Epithelial cell of esophagus (primary cell): ENCODE data around the gene RERE.
A peak's percentile ranks its signal among the peaks of the same experiment; 100 is the strongest.
"Not testable (repeated sequence)": the region's sequence is repeated elsewhere in the genome, so short reads cannot be mapped to it uniquely, and the experiment has no call there.

Experiments used
- DNase-seq: peaks from one replicate; pipeline ENCODE4 v3.0.0; 2010; ENCODE audit warnings: low read depth
- H3K4me3 ChIP-seq: 2 replicates; pipeline ENCODE4 v1.5.1; 2011; ENCODE audit warnings: mild to moderate bottlenecking, low read length, control low read depth
- TF ChIP-seq, protein P1 (sequence below): IDR thresholded peaks from 2 replicates; pipeline ENCODE4 v1.5.1; 2011; ENCODE audit warnings: low read depth, mild to moderate bottlenecking, low read length, control low read depth, inconsistent platforms; ENCODE audit not compliant: insufficient read depth; ENCODE audit errors: missing control alignments

RERE gene

DNA sequence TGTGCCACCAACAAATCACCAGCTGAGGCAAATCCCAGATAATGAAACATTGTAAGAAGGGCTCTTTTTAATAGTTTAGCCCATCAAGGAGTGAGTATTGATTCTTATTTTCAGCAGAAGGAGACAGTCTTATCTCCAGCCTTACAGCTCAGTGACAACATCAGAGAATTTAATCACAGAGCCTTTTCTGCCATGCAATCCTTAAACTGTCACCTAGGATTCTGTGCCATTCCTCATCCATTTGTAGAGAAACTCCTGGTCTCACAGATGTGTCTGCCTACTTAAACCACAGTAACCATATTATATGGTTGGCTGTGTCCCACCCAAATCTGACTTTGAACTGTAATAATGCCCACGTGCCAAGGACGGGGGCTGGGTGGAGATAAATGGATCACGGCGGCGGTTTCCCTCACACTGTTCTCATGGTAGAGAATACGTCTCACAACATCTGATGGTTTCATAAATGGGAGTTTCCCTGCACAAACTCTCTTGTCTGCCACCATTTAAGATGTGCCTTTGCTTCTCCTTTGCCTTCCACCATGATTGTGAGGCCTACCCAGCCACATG is 217.7 kb downstream of the RERE start:
- TF ChIP-seq, protein P1, sequence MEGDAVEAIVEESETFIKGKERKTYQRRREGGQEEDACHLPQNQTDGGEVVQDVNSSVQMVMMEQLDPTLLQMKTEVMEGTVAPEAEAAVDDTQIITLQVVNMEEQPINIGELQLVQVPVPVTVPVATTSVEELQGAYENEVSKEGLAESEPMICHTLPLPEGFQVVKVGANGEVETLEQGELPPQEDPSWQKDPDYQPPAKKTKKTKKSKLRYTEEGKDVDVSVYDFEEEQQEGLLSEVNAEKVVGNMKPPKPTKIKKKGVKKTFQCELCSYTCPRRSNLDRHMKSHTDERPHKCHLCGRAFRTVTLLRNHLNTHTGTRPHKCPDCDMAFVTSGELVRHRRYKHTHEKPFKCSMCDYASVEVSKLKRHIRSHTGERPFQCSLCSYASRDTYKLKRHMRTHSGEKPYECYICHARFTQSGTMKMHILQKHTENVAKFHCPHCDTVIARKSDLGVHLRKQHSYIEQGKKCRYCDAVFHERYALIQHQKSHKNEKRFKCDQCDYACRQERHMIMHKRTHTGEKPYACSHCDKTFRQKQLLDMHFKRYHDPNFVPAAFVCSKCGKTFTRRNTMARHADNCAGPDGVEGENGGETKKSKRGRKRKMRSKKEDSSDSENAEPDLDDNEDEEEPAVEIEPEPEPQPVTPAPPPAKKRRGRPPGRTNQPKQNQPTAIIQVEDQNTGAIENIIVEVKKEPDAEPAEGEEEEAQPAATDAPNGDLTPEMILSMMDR, result no peak
- no peak overlapping the region for H3K4me3 ChIP-seq
- DNase-seq, result no peak

DNA sequence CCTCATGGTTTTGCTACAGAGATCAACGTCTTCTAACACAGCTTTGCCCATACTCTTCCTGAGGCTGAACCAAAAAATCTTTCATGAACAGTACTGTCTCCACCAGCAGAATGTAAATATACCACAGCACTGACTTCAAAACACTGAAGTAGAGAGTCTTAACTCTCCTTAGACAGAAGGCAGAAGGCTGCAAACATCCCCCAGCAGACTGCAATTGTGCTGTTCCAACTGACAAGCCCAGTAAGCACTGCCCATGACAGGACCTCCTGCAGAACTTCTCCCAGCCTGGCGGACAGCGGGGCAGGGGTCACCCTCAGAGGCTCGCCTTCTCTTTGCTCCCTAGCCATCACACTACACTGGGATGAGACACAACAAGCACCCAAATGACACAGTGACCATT is 218.7 kb downstream of the RERE start:
- TF ChIP-seq, protein P1, result no peak
- no peak for DNase-seq
- no peak overlapping the region for H3K4me3 ChIP-seq

DNA sequence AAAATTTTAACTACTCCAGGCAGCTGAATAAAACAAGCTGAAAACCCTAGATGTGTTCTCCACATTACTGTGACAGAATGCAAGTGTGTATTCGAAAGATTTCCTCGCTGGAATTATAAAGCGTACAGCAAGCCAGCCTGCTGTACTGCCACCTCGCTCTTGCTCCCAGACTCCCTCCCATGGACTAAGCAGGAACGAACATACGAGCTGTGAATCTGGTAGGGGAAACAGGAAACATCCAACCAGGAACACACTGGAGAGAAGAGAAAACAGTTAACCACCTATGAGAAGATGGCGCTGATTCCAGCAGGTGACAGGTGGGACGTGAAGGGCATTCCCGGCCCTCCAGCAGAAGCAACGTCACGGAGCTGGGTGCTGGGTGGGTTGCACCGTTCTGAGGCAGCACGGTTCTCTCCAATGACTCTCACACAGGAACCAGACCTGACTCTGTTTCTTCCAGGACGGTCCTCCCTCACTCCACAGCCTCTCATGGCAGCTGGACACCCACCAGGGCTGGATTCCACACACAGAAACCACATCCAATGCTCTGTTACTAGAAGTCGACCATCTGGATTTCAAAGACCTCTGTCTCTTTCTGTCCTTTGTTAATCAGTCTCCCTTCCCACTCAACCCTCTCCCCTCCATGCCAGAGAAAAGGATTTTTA is 219.2 kb downstream of the RERE start:
- TF ChIP-seq, protein P1, result peak; percentile 61
- peak; percentile 38 for DNase-seq
- no peak overlapping the region for H3K4me3 ChIP-seq

DNA sequence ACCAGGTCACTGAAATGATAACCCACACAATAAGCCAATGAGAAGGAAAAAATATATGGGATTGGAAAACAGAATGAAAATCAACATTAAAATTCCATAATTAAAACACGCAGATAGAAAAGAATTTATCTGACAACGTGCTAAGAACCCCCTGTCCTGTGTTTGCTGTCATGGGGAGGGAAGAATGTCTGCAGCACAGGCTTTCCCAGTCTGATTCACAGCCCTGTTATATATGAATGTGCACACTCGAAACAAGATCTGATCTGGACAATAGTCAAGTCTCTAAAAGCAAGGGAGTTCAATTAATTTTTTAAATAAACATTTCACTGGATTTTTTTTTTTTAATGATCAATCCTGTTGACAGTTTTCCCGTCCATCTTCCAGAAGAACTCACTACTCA is 220.0 kb downstream of the RERE start:
- no peak for DNase-seq

DNA sequence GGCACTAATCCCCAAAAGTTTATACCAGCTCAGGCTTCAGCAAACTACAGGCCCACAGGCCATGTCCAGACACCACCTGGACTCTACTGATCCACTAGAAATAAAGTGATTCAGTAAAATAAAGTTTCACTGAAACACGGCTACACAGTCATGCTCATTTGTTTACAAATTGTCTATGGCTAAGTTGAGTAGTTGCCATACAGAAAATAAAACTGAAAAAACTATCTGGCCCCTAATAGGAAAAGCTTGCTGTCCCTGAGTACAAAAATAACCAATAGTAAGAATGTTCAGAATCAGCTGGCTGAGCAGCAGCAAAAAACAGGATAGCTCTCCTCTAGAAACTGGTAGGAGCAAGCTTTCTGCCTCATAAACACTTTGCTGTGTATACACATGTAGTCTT is 221.5 kb downstream of the RERE start:
- TF ChIP-seq, protein P1, result no peak
- no peak overlapping the region for H3K4me3 ChIP-seq

More for the DNA sequence above, 220.0 kb downstream of the RERE start:
- no peak overlapping the region for H3K4me3 ChIP-seq
- TF ChIP-seq, protein P1, result no peak

DNA sequence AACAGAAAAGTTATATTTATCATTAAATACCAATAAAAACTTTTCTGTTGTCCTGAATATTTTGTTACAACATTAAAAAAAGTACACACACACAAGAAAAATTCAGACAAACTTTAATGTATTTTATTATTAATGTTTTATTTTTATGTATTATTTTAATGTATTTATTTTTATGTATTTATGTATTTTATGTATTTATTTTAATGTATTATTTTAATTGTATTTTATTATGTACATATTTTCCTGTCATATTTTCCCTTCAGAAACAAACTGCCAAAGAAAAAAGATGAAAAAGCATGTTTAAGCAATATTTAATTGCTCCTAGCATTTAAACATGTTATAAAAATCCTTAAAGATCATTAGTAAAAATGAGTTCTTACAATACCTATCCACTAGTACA is 222.1 kb downstream of the RERE start:
- no peak overlapping the region for H3K4me3 ChIP-seq
- TF ChIP-seq, protein P1, result no peak
- no peak for DNase-seq

More for the DNA sequence above, 221.5 kb downstream of the RERE start:
- DNase-seq, result no peak

DNA sequence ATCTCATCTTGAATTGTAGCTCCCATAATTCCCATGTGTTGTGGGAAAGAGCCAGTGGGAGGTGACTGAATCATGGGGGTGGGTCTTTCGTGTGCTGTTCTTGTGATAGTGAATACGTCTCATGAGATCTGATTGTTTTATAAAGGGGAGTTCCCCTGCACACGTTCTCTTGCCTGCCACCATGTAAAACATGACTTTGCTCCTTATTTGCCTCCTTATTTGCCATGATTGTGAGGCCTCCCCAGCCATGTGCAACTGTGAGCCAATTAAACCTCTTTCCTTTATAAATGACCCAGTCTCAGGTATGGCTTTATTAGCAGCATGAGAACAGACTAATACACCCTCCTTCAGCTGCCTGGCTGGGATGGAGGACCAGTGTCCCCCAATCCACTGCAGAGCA is 224.1 kb downstream of the RERE start:
- H3K4me3 ChIP-seq, DNase-seq: not testable (repeated sequence)
